GM18861 (cell line): Measurements from ENCODE around the gene KIAA0825.
"Not testable (repeated sequence)": the region's sequence is repeated elsewhere in the genome, so short reads cannot be mapped to it uniquely, and the experiment has no call there.

Experiments used
- ATAC-seq: cut with Tn5 transposase; IDR thresholded peaks from one replicate; pipeline ENCODE4 v1.9.1; 2021; ENCODE audit not compliant: unreplicated experiment

Gene KIAA0825

GRCh38 chr5:94388773-94389514 is 229.5 kb downstream of the KIAA0825 start:
- ATAC-seq: no peak

DNA sequence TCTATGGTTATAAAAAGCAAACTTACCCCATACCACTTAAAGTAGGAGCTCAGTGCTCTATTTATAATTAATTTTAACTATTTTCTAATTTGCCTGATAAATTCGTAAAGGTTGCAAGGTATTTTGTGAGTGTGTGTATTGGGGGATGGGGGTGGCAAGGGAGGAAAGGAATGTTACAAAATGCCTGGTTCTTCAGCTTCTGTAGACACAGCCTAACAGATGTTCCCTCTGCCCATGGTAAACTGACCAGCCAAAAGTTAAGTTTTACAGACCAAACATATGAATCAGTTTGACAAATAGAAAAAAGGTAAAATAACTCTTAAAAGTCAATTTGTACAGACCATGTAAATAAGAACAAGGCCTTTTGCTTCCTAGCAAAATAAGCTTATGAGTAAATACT is 232.6 kb downstream of the KIAA0825 start:
- no peak for ATAC-seq

DNA sequence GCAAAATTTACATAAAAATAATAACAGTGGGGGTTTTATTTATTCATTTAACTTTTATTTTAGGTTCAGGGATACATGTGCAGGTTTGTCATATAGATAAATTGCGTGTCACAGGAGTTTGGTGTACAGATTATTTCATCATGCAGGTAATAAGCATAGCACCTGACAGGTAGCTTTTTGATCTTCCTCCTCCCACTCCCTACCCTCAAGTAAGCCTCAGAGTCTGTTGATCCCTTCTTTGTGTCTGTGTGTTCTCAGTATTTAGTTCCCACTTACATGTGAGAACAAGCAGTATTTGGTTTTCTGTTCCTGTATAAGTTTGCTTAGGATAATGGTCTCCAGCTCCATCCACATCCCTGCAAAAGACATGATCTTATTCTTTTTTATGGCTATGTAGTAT is 240.3 kb downstream of the KIAA0825 start:
- no peak for ATAC-seq

GRCh38 chr5:94376672-94377345 is 241.6 kb downstream of the KIAA0825 start:
- no peak for ATAC-seq

- ATAC-seq: no peak
These were observed 242.6 kb downstream of the KIAA0825 start for GRCh38 chr5:94375801-94376200.

GRCh38 chr5:94374336-94374735 is 244.1 kb downstream of the KIAA0825 start:
- no peak for ATAC-seq

- no peak for ATAC-seq
These were observed 250.5 kb downstream of the KIAA0825 start for GRCh38 chr5:94367900-94368299.

- no peak for ATAC-seq
These were observed 251.6 kb downstream of the KIAA0825 start for GRCh38 chr5:94366811-94367210.

GRCh38 chr5:94362857-94363256 is 255.5 kb downstream of the KIAA0825 start:
- ATAC-seq: no peak

GRCh38 chr5:94361832-94362796 is 256.3 kb downstream of the KIAA0825 start:
- no peak for ATAC-seq

GRCh38 chr5:94361161-94361560 is 257.2 kb downstream of the KIAA0825 start:
- ATAC-seq: no peak

GRCh38 chr5:94360382-94361130 is 257.8 kb downstream of the KIAA0825 start:
- no peak for ATAC-seq

- no peak for ATAC-seq
These were observed 258.5 kb downstream of the KIAA0825 start for GRCh38 chr5:94359880-94360279.

DNA sequence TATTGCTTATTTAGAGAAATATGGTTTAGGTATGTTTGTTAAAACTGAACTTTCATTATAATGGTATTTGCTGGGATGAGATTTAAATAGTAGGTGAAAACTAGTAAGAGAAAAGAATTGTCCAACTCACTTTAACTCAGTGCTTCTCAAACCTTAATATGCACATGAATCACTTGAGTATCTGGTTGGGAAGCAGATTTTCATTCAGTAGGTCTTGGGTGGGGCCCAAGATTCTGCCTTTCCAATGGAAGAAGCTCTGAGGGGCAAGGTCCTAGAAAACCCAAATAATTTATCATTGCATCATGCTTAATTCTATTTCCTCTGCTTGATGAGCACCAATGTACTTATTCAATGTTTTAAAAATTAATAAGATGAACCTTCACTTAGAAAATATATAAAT is 262.6 kb downstream of the KIAA0825 start:
- no peak for ATAC-seq

GRCh38 chr5:94354837-94355485 is 263.4 kb downstream of the KIAA0825 start:
- ATAC-seq: not testable (repeated sequence)

GRCh38 chr5:94353605-94354004 is 264.8 kb downstream of the KIAA0825 start:
- ATAC-seq: no peak

GRCh38 chr5:94347130-94347529 is 271.3 kb downstream of the KIAA0825 start:
- ATAC-seq: no peak

DNA sequence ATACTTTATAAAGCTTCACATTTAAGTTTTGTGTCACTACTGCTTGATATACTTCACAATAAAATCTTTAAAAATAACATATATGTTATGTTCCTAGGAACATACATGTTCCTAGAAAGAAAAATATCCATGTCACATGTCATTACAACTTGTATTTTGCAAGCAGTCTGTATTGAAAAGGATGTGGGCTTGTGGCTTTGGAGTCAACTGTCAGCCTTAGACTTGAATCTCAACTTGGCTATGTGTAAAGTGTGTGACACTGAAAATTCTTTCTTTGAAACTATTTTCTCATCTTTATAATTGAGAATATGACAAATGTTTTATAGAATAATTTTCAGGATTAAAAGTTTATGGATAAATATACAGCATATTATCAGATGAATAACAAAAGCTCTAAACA is 273.1 kb downstream of the KIAA0825 start:
- no peak for ATAC-seq

GRCh38 chr5:94337617-94338016 is 280.8 kb downstream of the KIAA0825 start:
- ATAC-seq: no peak

GRCh38 chr5:94335936-94336335 is 282.5 kb downstream of the KIAA0825 start:
- ATAC-seq: no peak
